Activated CD4-positive, alpha-beta memory T cell treated with anti-CD3 and anti-CD28 coated beads for 36 hours (primary cell): ENCODE results near the gene CEP43. TPM values are rescaled to one million over a fixed set of nuclear protein-coding genes. Genes with fewer than 3 reads are reported as not detected.

Experiments
- CTCF ChIA-PET: fragments of 350-600 bp; sonication (Branson Sonifier 250); formaldehyde crosslinking; loops from one replicate; lab custom pipeline; 2021; ENCODE audit warnings: antibody characterized with exemption, inconsistent platforms; lab: Charles Lee
- POLR2A ChIA-PET: fragments of 350-600 bp; sonication (Branson Sonifier 250); formaldehyde crosslinking; loops from one replicate; lab custom pipeline; 2021; ENCODE audit warnings: antibody characterized with exemption; lab: Charles Lee
- DNase-seq: peaks from one replicate; pipeline ENCODE4 v3.0.0-alpha.2; 2020
- H3K27ac Mint-ChIP-seq: one replicate; pipeline ENCODE4 v1.8.0; 2021; ENCODE audit warnings: mixed read lengths
- H3K27me3 Mint-ChIP-seq: one replicate; pipeline ENCODE4 v1.8.0; 2021; ENCODE audit warnings: mixed read lengths
- H3K36me3 Mint-ChIP-seq: one replicate; pipeline ENCODE4 v1.8.0; 2021; ENCODE audit warnings: mixed read lengths
- H3K4me1 Mint-ChIP-seq: one replicate; pipeline ENCODE4 v1.8.0; 2021; ENCODE audit warnings: low read depth, mixed read lengths
- H3K4me3 Mint-ChIP-seq: one replicate; pipeline ENCODE4 v1.8.0; 2021; ENCODE audit warnings: mild to moderate bottlenecking, mixed read lengths
- H3K9me3 Mint-ChIP-seq: one replicate; pipeline ENCODE4 v1.8.0; 2021; ENCODE audit warnings: mixed read lengths
- intact Hi-C: fragments of 100-400 bp; cut with micrococcal nuclease; formaldehyde crosslinking; loops from one replicate; pipeline ENCODE4 v1.15.1; 2023
- total RNA-seq, 2 experiments: library from RNA; stranded (reverse); gene quantifications; one replicate each; pipeline ENCODE4 v1.2.3, GENCODE V29; 2021

The CEP43 gene
- total RNA-seq, 2 experiments from 2014 or later: 19.5 to 21.3 TPM

GRCh38 chr6:167013946-167014345 is 14.7 kb downstream of the CEP43 start:
- intact Hi-C loops: no loop called here
- no peak for DNase-seq
- Mint-ChIP-seq H3K27ac (no peak overlapping the region), H3K9me3 (no peaks in the 10 kb centered on the region), H3K4me3 (no peak overlapping the region), H3K27me3 (no peaks in the 10 kb centered on the region), H3K4me1 (peaks cover 4% of the 10 kb centered on the region), H3K36me3 (peaks cover 32% of the 10 kb centered on the region)
- POLR2A ChIA-PET: no interaction called here
- CTCF ChIA-PET: interaction anchor here (0.6 kb wide), 1 partner anchor 205 kb away, joined by 3 read pairs; no protein-coding TSS in a partner anchor

- no peak for DNase-seq
- Mint-ChIP-seq H3K36me3 (peaks cover 23% of the 10 kb centered on the region), H3K9me3 (no peaks in the 10 kb centered on the region), H3K27me3 (no peaks in the 10 kb centered on the region), H3K4me3 (no peak overlapping the region), H3K4me1 (peaks cover 7% of the 10 kb centered on the region), H3K27ac (no peak overlapping the region)
- POLR2A ChIA-PET: no interaction called here
- CTCF ChIA-PET: no interaction called here
- intact Hi-C loops: no loop called here
These were observed 16.1 kb downstream of the CEP43 start for GRCh38 chr6:167015302-167015701.

GRCh38 chr6:167020206-167020605 is 21.0 kb downstream of the CEP43 start:
- Mint-ChIP-seq H3K27me3 (no peaks in the 10 kb centered on the region), H3K4me1 (peaks cover 3% of the 10 kb centered on the region), H3K4me3 (no peak overlapping the region), H3K9me3 (no peaks in the 10 kb centered on the region), H3K27ac (no peak overlapping the region), H3K36me3 (peaks cover 8% of the 10 kb centered on the region)
- DNase-seq: no peak
- ChIA-PET CTCF (no interaction called here), POLR2A (no interaction called here)
- intact Hi-C loops: no loop called here

GRCh38 chr6:167027308-167027707 is 28.1 kb downstream of the CEP43 start:
- H3K9me3 Mint-ChIP-seq: no peaks in the 10 kb centered on the region
- POLR2A ChIA-PET: no interaction called here
- intact Hi-C loops: no loop called here
- no peaks in the 10 kb centered on the region for H3K27me3 Mint-ChIP-seq
- CTCF ChIA-PET: no interaction called here
- no peak overlapping the region for H3K4me3 Mint-ChIP-seq
- no peak overlapping the region for H3K27ac Mint-ChIP-seq
- peaks cover 13% of the 10 kb centered on the region for H3K4me1 Mint-ChIP-seq
- DNase-seq: no peak
- peaks cover 27% of the 10 kb centered on the region for H3K36me3 Mint-ChIP-seq

GRCh38 chr6:167027772-167028171 is 28.6 kb downstream of the CEP43 start:
- POLR2A ChIA-PET: no interaction called here
- intact Hi-C loops: no loop called here
- Mint-ChIP-seq H3K4me3 (no peak overlapping the region), H3K4me1 (peaks cover 13% of the 10 kb centered on the region), H3K27ac (no peak overlapping the region), H3K27me3 (no peaks in the 10 kb centered on the region), H3K9me3 (no peaks in the 10 kb centered on the region), H3K36me3 (peaks cover 27% of the 10 kb centered on the region)
- no peak for DNase-seq
- CTCF ChIA-PET: no interaction called here

GRCh38 chr6:167030222-167031072 is 31.2 kb downstream of the CEP43 start:
- Mint-ChIP-seq H3K36me3 (peaks cover 40% of the 10 kb centered on the region), H3K27ac (no peak overlapping the region), H3K27me3 (no peaks in the 10 kb centered on the region), H3K4me1 (peaks cover 13% of the 10 kb centered on the region), H3K9me3 (no peaks in the 10 kb centered on the region), H3K4me3 (no peak overlapping the region)
- POLR2A ChIA-PET: no interaction called here
- CTCF ChIA-PET: interaction anchor here (0.6 to 1.1 kb wide), 4 partner anchors 12 to 321 kb away, joined by 3 to 6 read pairs (median 4); no protein-coding TSS in a partner anchor
- intact Hi-C loops: no loop called here
- no peak for DNase-seq

- no peak for DNase-seq
- intact Hi-C loops: no loop called here
- H3K27me3 Mint-ChIP-seq: no peaks in the 10 kb centered on the region
- H3K36me3 Mint-ChIP-seq: peaks cover 43% of the 10 kb centered on the region
- POLR2A ChIA-PET: interaction anchor here (0.5 to 0.8 kb wide), 2 partner anchors 16 to 333 kb away, joined by 3 read pairs; no protein-coding TSS in a partner anchor
- H3K27ac Mint-ChIP-seq: no peak overlapping the region
- H3K9me3 Mint-ChIP-seq: no peaks in the 10 kb centered on the region
- no peak overlapping the region for H3K4me3 Mint-ChIP-seq
- H3K4me1 Mint-ChIP-seq: peaks cover 13% of the 10 kb centered on the region
- CTCF ChIA-PET: interaction anchor here (0.9 to 1.2 kb wide), 4 partner anchors 12 to 111 kb away, joined by 3 to 4 read pairs (median 3); no protein-coding TSS in a partner anchor
These were observed 32.0 kb downstream of the CEP43 start for GRCh38 chr6:167031082-167031709.

GRCh38 chr6:167034056-167034455 is 34.9 kb downstream of the CEP43 start:
- no peak overlapping the region for H3K4me3 Mint-ChIP-seq
- no peak overlapping the region for H3K27ac Mint-ChIP-seq
- POLR2A ChIA-PET: no interaction called here
- peaks cover 21% of the 10 kb centered on the region for H3K4me1 Mint-ChIP-seq
- DNase-seq: no peak
- intact Hi-C loops: no loop called here
- CTCF ChIA-PET: no interaction called here
- no peaks in the 10 kb centered on the region for H3K27me3 Mint-ChIP-seq
- peaks cover 41% of the 10 kb centered on the region for H3K36me3 Mint-ChIP-seq
- H3K9me3 Mint-ChIP-seq: no peaks in the 10 kb centered on the region

GRCh38 chr6:167037762-167038161 is 38.6 kb downstream of the CEP43 start:
- POLR2A ChIA-PET: no interaction called here
- DNase-seq: no peak
- Mint-ChIP-seq H3K9me3 (no peaks in the 10 kb centered on the region), H3K27ac (no peak overlapping the region), H3K4me1 (peaks cover 24% of the 10 kb centered on the region), H3K36me3 (peaks cover 35% of the 10 kb centered on the region), H3K27me3 (no peaks in the 10 kb centered on the region), H3K4me3 (no peak overlapping the region)
- intact Hi-C loops: no loop called here
- CTCF ChIA-PET: no interaction called here

- DNase-seq: no peak
- Mint-ChIP-seq H3K27me3 (no peaks in the 10 kb centered on the region), H3K27ac (no peak overlapping the region), H3K36me3 (peaks cover 9% of the 10 kb centered on the region), H3K4me3 (no peak overlapping the region), H3K4me1 (peaks cover 56% of the 10 kb centered on the region), H3K9me3 (no peaks in the 10 kb centered on the region)
- ChIA-PET CTCF (interaction anchor here (0.8 to 1.5 kb wide), 3 partner anchors 11 to 96 kb away, joined by 3 to 5 read pairs (median 4); no protein-coding TSS in a partner anchor), POLR2A (no interaction called here)
- intact Hi-C loops: loop anchor here (5.0 kb wide), 1 partner anchor 48 kb away; no protein-coding TSS in a partner anchor
These were observed 45.5 kb downstream of the CEP43 start for GRCh38 chr6:167044696-167045095.

- Mint-ChIP-seq H3K27ac (no peak overlapping the region), H3K27me3 (no peaks in the 10 kb centered on the region), H3K9me3 (no peaks in the 10 kb centered on the region), H3K36me3 (peaks cover 6% of the 10 kb centered on the region), H3K4me1 (peaks cover 62% of the 10 kb centered on the region), H3K4me3 (no peak overlapping the region)
- no peak for DNase-seq
- intact Hi-C loops: loop anchor here (2.0 to 5.0 kb wide), 3 partner anchors 46 to 305 kb away; no protein-coding TSS in a partner anchor
- ChIA-PET CTCF (interaction anchor here (1.5 kb wide), 1 partner anchor 11 kb away, joined by 5 read pairs; no protein-coding TSS in a partner anchor), POLR2A (interaction anchor here (1.0 kb wide), 1 partner anchor 92 kb away, joined by 3 read pairs; no protein-coding TSS in a partner anchor)
These were observed 46.8 kb downstream of the CEP43 start for GRCh38 chr6:167045828-167046580.
